ENCODE results near the gene MAGEB2. TPM values are rescaled to one million over a fixed set of nuclear protein-coding genes. Genes with fewer than 3 reads are reported as not detected.

Gene MAGEB2, protein sequence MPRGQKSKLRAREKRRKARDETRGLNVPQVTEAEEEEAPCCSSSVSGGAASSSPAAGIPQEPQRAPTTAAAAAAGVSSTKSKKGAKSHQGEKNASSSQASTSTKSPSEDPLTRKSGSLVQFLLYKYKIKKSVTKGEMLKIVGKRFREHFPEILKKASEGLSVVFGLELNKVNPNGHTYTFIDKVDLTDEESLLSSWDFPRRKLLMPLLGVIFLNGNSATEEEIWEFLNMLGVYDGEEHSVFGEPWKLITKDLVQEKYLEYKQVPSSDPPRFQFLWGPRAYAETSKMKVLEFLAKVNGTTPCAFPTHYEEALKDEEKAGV
- total RNA-seq: not detected

GRCh38 chrX:30215357-30215843 lies at the start of gene MAGEB2:
Gene MAGEB2, plus strand, starts transcription at chrX:30215563. Its CDS starts 3,018 bp downstream, at chrX:30218581.

DNA sequence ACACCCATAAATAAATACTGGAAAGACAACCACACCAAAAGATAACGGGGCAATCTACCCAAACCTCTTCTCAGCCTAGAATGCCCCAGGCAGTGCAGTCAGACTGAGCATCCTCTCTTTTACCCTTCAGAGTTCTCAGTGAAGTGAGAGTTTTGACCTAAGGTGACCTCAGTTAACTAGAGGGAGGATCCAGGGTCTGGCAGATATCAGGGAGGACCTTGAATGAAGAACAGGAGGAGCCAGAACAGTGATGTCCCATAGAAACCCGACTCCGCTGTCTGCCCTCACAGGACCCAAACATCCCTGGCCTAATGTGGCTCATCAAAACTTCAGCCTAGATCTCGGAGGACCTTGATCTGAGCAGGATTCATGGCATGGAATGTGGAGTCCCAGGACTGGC lies 15.0 kb downstream of the MAGEB2 start, which contains the start of gene MAGEB3:
Gene MAGEB3 (plus strand): TSS at position 263 of the 400 bp plus-strand sequence. CDS start 5,268 bp downstream, outside the sequence.

GRCh38 chrX:30241724-30242415 lies 26.5 kb downstream of the MAGEB2 start, which contains the start of gene MAGEB4:
Gene MAGEB4, plus strand, starts transcription at chrX:30242000. Its CDS starts 136 bp downstream, at chrX:30242136.

DNA sequence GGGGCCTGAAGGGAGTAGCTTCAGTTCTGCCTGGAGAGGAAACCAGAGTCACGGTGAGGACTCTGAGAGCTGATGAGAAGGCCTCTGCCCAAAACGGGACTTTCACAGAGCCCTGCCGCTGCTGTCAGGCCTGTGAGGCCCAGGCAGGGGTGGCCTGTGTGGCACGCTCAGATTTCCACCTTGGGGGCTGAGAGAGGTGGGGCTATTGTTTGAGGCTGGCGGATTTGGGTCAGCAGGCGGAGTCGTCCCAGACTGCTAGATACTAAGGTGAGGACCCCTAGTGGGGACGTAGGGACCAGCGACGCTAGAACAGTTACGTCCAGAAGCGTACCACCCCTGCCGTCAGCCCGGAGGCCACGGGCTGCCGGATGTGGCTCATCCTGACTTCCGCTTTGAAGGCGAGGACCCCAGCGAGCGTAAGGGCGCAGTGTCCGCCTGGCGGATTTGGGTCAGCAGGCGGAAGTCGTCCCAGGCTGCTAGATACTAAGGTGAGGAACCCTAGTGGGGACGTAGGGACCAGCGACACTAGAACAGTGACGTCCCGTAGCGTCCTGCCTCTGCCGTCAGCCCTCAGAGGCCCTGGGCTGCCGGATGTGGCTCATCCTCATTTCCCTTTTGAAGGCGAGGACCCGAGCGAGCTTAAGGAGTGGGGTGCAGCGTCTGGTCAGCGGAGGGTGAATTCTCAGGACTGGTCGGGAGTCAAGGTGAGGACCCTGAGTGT lies 31.6 kb downstream of the MAGEB2 start, which contains the start of gene MAGEB1:
Gene MAGEB1 (plus strand): TSS at position 378 of the 721 bp plus-strand sequence. CDS start 3,348 bp downstream, outside the sequence.

Other genes with a start within 250 kb of the MAGEB2 start
- not detected for gene MAGEB3, start 15.1 kb downstream of the MAGEB2 start, total RNA-seq
- not detected for gene MAGEB4, start 26.4 kb downstream of the MAGEB2 start, total RNA-seq
- gene MAGEB1, start 31.6 kb downstream of the MAGEB2 start, total RNA-seq: not detected
- 1 to 10 TPM; 1.0 to 3.7 TPM for gene NR0B1, start 93.8 kb downstream of the MAGEB2 start, total RNA-seq